Measurements from ENCODE around the gene CPVL.

CPVL gene

DNA sequence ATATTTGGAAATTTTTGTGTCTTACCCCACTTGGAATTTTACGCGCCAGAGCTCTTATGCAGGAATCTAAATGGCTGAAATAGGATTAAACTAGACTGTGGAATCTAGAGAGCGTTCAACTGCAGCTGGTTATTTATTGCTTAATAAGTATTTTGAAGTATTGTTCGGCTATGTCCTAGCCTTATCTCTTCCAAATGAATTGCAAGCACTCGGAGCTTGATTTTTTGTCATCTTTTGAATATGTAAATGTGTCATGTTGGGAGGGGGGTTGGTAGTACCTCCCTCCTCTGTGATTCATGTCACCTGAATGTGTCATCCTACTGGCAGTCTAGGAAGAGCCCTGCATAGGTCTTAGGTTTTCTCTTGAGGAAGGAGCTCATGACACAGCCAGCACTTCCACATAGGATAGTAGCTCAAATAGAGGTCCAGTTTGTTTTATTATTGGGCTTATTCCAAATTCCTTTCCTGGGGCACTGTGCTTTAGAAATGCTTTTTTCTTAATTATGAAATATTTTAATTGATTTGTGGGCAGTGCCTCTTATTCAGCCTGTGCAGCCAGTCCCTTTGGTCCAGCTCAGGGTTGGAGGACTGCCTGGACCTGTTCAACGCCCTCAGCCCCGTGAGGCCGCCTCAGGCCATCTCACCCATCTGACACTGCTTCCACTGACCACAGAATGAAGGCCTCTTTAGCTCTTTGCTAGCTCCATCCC is 165.7 kb downstream of the CPVL start:
- no peaks in the 10 kb centered on the region for H3K4me1 ChIP-seq (ENCODE audit: low read length)
- no peaks in the 10 kb centered on the region for H4K20me1 ChIP-seq (ENCODE audit: insufficient read depth, low read length)
- H3K9me3 ChIP-seq (ENCODE audit: insufficient read depth, low read length), result no peaks in the 10 kb centered on the region
- H2AFZ ChIP-seq (ENCODE audit: low read depth, low read length), result no peak overlapping the region
- H3K79me2 ChIP-seq (ENCODE audit: low read length), result no peaks in the 10 kb centered on the region
- H3K4me3 ChIP-seq (ENCODE audit: low read length), result no peak overlapping the region
- no peaks in the 10 kb centered on the region for H3K36me3 ChIP-seq (replicated peaks; ENCODE audit: low read depth, low read length)
- peaks cover 18% of the 10 kb centered on the region; the same call in 1 of the 2 replicates for H3K27me3 ChIP-seq (ENCODE audit: low read depth, low read length)
- TF ChIP-seq EZH2phosphoT487 (IDR thresholded peaks at IDR 0.05; ENCODE audit: low read depth), result no peak
- TF ChIP-seq, protein P1, sequence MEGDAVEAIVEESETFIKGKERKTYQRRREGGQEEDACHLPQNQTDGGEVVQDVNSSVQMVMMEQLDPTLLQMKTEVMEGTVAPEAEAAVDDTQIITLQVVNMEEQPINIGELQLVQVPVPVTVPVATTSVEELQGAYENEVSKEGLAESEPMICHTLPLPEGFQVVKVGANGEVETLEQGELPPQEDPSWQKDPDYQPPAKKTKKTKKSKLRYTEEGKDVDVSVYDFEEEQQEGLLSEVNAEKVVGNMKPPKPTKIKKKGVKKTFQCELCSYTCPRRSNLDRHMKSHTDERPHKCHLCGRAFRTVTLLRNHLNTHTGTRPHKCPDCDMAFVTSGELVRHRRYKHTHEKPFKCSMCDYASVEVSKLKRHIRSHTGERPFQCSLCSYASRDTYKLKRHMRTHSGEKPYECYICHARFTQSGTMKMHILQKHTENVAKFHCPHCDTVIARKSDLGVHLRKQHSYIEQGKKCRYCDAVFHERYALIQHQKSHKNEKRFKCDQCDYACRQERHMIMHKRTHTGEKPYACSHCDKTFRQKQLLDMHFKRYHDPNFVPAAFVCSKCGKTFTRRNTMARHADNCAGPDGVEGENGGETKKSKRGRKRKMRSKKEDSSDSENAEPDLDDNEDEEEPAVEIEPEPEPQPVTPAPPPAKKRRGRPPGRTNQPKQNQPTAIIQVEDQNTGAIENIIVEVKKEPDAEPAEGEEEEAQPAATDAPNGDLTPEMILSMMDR (IDR thresholded peaks at IDR 0.05; ENCODE audit: low read depth, low read length), result no peak
- no peak overlapping the region for H3K4me2 ChIP-seq (ENCODE audit: low read length)
- no peak overlapping the region for H3K27ac ChIP-seq (ENCODE audit: low read length)
- no peak overlapping the region for H3K9ac ChIP-seq (ENCODE audit: low read length)

DNA sequence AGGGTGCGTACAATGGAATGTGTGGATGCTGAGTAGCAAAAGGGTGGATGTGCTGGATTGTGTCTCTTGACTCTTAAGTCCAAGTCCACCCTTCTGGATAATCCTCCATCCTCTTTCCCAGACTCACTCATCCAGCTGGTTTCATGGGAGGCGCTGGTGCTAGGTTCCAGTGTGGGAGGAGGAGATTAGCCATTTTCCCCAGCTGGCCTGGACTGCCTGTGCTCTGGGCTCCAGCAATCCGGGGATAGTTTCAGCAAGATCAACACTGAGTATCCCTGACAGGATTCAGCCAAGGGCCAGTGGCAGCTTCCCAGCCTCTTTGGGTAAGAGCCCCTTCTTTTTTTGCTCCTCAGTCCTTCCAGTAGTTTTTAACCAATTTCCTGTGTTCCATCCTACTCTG is 166.6 kb downstream of the CPVL start:
- Histone ChIP-seq H3K36me3 (replicated peaks; ENCODE audit: low read depth, low read length) (no peaks in the 10 kb centered on the region), H2AFZ (ENCODE audit: low read depth, low read length) (no peak overlapping the region), H4K20me1 (ENCODE audit: insufficient read depth, low read length) (no peaks in the 10 kb centered on the region), H3K27me3 (ENCODE audit: low read depth, low read length) (peaks cover 14% of the 10 kb centered on the region; the same call in 1 of the 2 replicates), H3K9me3 (ENCODE audit: insufficient read depth, low read length) (no peaks in the 10 kb centered on the region), H3K9ac (ENCODE audit: low read length) (no peak overlapping the region), H3K4me2 (ENCODE audit: low read length) (no peak overlapping the region), H3K4me3 (ENCODE audit: low read length) (no peak overlapping the region), H3K79me2 (ENCODE audit: low read length) (no peaks in the 10 kb centered on the region), H3K4me1 (ENCODE audit: low read length) (no peaks in the 10 kb centered on the region), H3K27ac (ENCODE audit: low read length) (no peak overlapping the region)
- no peak for TF ChIP-seq EZH2phosphoT487 (IDR thresholded peaks at IDR 0.05; ENCODE audit: low read depth)
- TF ChIP-seq, protein P1 (IDR thresholded peaks at IDR 0.05; ENCODE audit: low read depth, low read length), result no peak

DNA sequence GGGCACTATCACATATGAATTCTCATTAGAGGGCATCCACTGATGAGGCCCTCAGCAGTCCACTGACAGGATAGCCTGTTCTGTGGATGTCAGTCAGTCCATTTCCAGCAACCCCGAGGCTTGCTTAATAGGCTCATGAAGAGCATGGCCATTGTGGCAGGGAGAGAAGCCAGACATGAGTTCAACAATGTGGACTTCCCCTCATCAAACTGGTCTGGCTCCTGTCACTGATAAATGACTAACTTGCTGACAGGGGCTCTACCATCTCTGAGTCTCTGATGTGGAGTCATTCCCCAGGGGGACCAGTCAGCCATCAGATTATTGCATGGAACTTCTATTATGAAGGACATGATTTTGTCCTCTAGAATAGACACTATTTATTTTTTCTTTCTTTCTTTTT is 168.5 kb downstream of the CPVL start:
- TF ChIP-seq, protein P1 (IDR thresholded peaks at IDR 0.05; ENCODE audit: low read depth, low read length), result no peak
- no peak for TF ChIP-seq EZH2phosphoT487 (IDR thresholded peaks at IDR 0.05; ENCODE audit: low read depth)
- no peaks in the 10 kb centered on the region for H3K79me2 ChIP-seq (ENCODE audit: low read length)

DNA sequence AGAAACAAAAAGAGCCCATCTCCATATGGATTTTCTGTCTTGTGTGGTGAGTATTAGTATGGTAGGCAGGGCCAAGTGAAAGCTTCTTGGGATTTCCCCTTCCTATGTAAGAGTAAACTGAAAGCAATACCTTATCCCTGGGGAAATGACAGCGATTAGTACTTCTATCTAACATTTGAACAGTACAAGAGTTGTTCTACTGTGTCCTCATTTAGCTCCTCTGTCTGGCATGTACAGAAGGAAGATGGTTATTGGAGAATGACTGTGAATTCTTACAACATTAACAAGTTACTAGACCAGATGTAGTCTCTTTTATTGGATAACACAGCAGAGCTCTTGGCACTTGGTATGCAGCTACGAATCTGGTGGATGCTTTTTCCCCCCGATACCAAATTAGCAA is 170.3 kb downstream of the CPVL start:
- no peak overlapping the region for H3K27ac ChIP-seq (ENCODE audit: low read length)
- no peak overlapping the region for H3K4me3 ChIP-seq (ENCODE audit: low read length)
- H3K4me1 ChIP-seq (ENCODE audit: low read length), result no peaks in the 10 kb centered on the region
- no peaks in the 10 kb centered on the region for H3K36me3 ChIP-seq (replicated peaks; ENCODE audit: low read depth, low read length)
- no peaks in the 10 kb centered on the region for H3K27me3 ChIP-seq (ENCODE audit: low read depth, low read length)
- no peaks in the 10 kb centered on the region for H3K9me3 ChIP-seq (ENCODE audit: insufficient read depth, low read length)
- no peaks in the 10 kb centered on the region for H4K20me1 ChIP-seq (ENCODE audit: insufficient read depth, low read length)
- H3K9ac ChIP-seq (ENCODE audit: low read length), result no peak overlapping the region
- no peak overlapping the region for H2AFZ ChIP-seq (ENCODE audit: low read depth, low read length)
- no peak overlapping the region for H3K4me2 ChIP-seq (ENCODE audit: low read length)
- TF ChIP-seq, protein P1 (IDR thresholded peaks at IDR 0.05; ENCODE audit: low read depth, low read length), result no peak
- no peak for TF ChIP-seq EZH2phosphoT487 (IDR thresholded peaks at IDR 0.05; ENCODE audit: low read depth)
- H3K79me2 ChIP-seq (ENCODE audit: low read length), result no peaks in the 10 kb centered on the region

More for the DNA sequence above, 168.5 kb downstream of the CPVL start:
- peaks cover 11% of the 10 kb centered on the region; the same call in 1 of the 2 replicates for H3K27me3 ChIP-seq (ENCODE audit: low read depth, low read length)
- no peak overlapping the region for H3K9ac ChIP-seq (ENCODE audit: low read length)
- no peak overlapping the region for H2AFZ ChIP-seq (ENCODE audit: low read depth, low read length)
- no peak overlapping the region for H3K4me2 ChIP-seq (ENCODE audit: low read length)
- no peaks in the 10 kb centered on the region for H3K4me1 ChIP-seq (ENCODE audit: low read length)
- H3K9me3 ChIP-seq (ENCODE audit: insufficient read depth, low read length), result no peaks in the 10 kb centered on the region
- no peaks in the 10 kb centered on the region for H4K20me1 ChIP-seq (ENCODE audit: insufficient read depth, low read length)
- H3K4me3 ChIP-seq (ENCODE audit: low read length), result no peak overlapping the region
- H3K36me3 ChIP-seq (replicated peaks; ENCODE audit: low read depth, low read length), result no peaks in the 10 kb centered on the region
- H3K27ac ChIP-seq (ENCODE audit: low read length), result no peak overlapping the region

All from OCI-LY3 (cell line).